HL-60 (cell line): Measurements from ENCODE around the gene XBP1.
"Not testable (repeated sequence)": the region's sequence is repeated elsewhere in the genome, so short reads cannot be mapped to it uniquely, and the experiment has no call there.

Experiments used
- DNase-seq, 2 experiments: peaks; one replicate each; pipeline ENCODE4 v3.0.0-alpha.2; 2010 to 2020; ENCODE audit warnings: low read depth in 1 of 2, low spot score in 1 of 2
- H3K27ac ChIP-seq: fragments of 250-450 bp; sonication (Bioruptor Pico); replicated peaks from 2 replicates; pipeline ENCODE4 v1.5.1; 2020; ENCODE audit warnings: mild to moderate bottlenecking, moderate library complexity
- H3K27me3 ChIP-seq: fragments of 250-450 bp; sonication (Bioruptor Pico); 2 replicates; pipeline ENCODE4 v1.5.1; 2021; ENCODE audit warnings: mild to moderate bottlenecking, moderate library complexity; ENCODE audit not compliant: insufficient read depth, poor library complexity, severe bottlenecking
- H3K4me3 ChIP-seq: replicated peaks from 2 replicates; pipeline ENCODE4 v1.5.1; 2011; ENCODE audit warnings: mild to moderate bottlenecking, control low read depth, low read length; ENCODE audit not compliant: insufficient read depth
- GABPA ChIP-seq: IDR thresholded peaks from 2 replicates; pipeline ENCODE4 v1.6.1; 2012; ENCODE audit warnings: low read depth
- POLR2AphosphoS5 ChIP-seq: IDR thresholded peaks from 2 replicates; pipeline ENCODE4 v1.6.1; 2012; ENCODE audit warnings: low read depth
- SPI1 ChIP-seq: IDR thresholded peaks from 2 replicates; pipeline ENCODE4 v1.6.1; 2012; ENCODE audit warnings: low read depth, mild to moderate bottlenecking, borderline replicate concordance
- TF ChIP-seq, protein P1 (sequence below): IDR thresholded peaks from one replicate; pipeline ENCODE4 v1.5.1; 2011; ENCODE audit warnings: low read length, control low read depth, inconsistent platforms; ENCODE audit not compliant: insufficient read depth
- TF ChIP-seq, protein P2 (sequence below): IDR thresholded peaks from 2 replicates; pipeline ENCODE4 v1.6.1; 2012; ENCODE audit warnings: low read depth; ENCODE audit not compliant: insufficient replicate concordance

Gene XBP1

GRCh38 chr22:28769394-28770085, 30.8 kb downstream of the XBP1 start:
- TF ChIP-seq POLR2AphosphoS5: no peak
- TF ChIP-seq, protein P1, sequence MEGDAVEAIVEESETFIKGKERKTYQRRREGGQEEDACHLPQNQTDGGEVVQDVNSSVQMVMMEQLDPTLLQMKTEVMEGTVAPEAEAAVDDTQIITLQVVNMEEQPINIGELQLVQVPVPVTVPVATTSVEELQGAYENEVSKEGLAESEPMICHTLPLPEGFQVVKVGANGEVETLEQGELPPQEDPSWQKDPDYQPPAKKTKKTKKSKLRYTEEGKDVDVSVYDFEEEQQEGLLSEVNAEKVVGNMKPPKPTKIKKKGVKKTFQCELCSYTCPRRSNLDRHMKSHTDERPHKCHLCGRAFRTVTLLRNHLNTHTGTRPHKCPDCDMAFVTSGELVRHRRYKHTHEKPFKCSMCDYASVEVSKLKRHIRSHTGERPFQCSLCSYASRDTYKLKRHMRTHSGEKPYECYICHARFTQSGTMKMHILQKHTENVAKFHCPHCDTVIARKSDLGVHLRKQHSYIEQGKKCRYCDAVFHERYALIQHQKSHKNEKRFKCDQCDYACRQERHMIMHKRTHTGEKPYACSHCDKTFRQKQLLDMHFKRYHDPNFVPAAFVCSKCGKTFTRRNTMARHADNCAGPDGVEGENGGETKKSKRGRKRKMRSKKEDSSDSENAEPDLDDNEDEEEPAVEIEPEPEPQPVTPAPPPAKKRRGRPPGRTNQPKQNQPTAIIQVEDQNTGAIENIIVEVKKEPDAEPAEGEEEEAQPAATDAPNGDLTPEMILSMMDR: no peak
- TF ChIP-seq, protein P2, sequence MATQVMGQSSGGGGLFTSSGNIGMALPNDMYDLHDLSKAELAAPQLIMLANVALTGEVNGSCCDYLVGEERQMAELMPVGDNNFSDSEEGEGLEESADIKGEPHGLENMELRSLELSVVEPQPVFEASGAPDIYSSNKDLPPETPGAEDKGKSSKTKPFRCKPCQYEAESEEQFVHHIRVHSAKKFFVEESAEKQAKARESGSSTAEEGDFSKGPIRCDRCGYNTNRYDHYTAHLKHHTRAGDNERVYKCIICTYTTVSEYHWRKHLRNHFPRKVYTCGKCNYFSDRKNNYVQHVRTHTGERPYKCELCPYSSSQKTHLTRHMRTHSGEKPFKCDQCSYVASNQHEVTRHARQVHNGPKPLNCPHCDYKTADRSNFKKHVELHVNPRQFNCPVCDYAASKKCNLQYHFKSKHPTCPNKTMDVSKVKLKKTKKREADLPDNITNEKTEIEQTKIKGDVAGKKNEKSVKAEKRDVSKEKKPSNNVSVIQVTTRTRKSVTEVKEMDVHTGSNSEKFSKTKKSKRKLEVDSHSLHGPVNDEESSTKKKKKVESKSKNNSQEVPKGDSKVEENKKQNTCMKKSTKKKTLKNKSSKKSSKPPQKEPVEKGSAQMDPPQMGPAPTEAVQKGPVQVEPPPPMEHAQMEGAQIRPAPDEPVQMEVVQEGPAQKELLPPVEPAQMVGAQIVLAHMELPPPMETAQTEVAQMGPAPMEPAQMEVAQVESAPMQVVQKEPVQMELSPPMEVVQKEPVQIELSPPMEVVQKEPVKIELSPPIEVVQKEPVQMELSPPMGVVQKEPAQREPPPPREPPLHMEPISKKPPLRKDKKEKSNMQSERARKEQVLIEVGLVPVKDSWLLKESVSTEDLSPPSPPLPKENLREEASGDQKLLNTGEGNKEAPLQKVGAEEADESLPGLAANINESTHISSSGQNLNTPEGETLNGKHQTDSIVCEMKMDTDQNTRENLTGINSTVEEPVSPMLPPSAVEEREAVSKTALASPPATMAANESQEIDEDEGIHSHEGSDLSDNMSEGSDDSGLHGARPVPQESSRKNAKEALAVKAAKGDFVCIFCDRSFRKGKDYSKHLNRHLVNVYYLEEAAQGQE: no peak
- no peak for TF ChIP-seq SPI1
- no peak for TF ChIP-seq GABPA
- no peak for DNase-seq
- H3K4me3 ChIP-seq: no peak overlapping the region
- H3K27ac ChIP-seq: no peak overlapping the region
- no peaks in the 10 kb centered on the region for H3K27me3 ChIP-seq

GRCh38 chr22:28768701-28769393, 31.5 kb downstream of the XBP1 start:
- no peak for TF ChIP-seq SPI1
- no peak for TF ChIP-seq GABPA
- TF ChIP-seq, protein P2: no peak
- TF ChIP-seq, protein P1: no peak
- no peak for TF ChIP-seq POLR2AphosphoS5
- no peak for DNase-seq
- H3K4me3 ChIP-seq: no peak overlapping the region
- H3K27ac ChIP-seq: no peak overlapping the region
- H3K27me3 ChIP-seq: no peaks in the 10 kb centered on the region

GRCh38 chr22:28766628-28767027, 33.7 kb downstream of the XBP1 start:
- DNase-seq: no peak
- no peak overlapping the region for H3K27ac ChIP-seq
- no peak overlapping the region for H3K4me3 ChIP-seq
- TF ChIP-seq, protein P2: no peak
- TF ChIP-seq SPI1: no peak
- no peak for TF ChIP-seq GABPA
- no peaks in the 10 kb centered on the region for H3K27me3 ChIP-seq

DNA sequence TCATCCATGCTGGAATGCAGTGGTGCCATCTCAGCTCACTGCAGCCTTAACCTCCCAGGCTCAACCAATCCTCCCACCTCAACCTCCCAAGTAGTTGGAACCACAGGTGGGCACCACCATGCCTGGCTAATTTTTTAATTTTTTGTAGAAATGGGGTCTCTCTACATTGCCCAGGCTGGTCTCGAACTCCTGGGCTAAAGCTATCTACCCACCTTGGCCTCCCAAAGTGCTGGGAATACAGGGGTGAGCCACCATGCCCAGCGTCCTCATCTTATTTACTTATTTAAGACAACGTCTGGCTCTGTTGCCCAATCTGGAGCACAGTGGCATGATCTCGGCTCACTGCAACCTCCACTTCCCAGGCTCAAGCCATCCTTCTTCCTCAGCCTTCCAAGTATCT, 38.4 kb downstream of the XBP1 start:
- not testable (repeated sequence) for H3K27ac ChIP-seq, DNase-seq, H3K27me3 ChIP-seq, H3K4me3 ChIP-seq
